SW480 (cell line): ENCODE results near the gene GNG5.
"Not testable (repeated sequence)": the region's sequence is repeated elsewhere in the genome, so short reads cannot be mapped to it uniquely, and the experiment has no call there.

Experiments used
- DNase-seq: peaks from one replicate; pipeline ENCODE4 v3.0.0-alpha.2; 2016; ENCODE audit warnings: low spot score

The GNG5 gene

DNA sequence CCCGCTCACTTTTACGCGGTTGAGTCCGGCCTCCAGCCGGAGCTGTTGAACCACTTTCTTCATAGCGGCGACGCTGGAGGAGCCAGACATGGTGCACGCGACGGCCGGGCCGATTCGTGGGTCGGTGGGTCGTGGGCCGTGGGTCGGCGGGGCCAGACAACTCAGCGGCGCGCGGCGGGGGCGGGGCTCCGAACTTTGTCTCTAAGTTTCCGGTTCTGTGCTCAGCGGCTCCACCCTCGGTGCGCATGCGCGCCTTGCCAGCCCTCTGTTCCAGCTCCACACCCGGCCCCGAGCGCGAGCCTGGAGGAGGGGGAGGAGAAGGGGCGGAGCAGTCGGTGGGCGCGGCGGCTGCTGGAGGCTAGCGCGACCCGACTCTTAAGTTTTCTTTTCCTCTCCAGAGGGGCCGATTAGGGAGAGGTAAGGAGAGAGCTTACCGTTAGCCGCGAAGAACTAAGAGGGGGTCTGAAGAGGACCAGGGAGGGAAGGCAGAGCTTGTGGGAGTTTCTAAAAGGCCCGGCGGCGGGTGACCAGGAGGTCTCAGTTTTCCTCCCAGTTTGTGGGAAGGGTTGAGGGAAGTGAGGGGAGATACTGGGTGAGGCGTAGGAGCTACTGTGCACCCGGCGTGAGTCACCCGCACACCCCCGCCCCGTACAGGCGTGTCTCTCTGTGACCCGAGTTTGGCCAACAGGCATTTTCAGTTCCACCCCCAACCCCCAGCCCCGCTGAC, at the start of gene GNG5, which contains the start of gene SPATA1:
TSS of gene GNG5 (minus strand) at position 580 of the 727 bp plus-strand sequence. CDS start at position 90, 490 bp downstream.
TSS of gene SPATA1 (plus strand) at position 385 of the 727 bp plus-strand sequence. CDS start 9,974 bp downstream, outside the sequence.
- DNase-seq = peak; percentile 91

DNA sequence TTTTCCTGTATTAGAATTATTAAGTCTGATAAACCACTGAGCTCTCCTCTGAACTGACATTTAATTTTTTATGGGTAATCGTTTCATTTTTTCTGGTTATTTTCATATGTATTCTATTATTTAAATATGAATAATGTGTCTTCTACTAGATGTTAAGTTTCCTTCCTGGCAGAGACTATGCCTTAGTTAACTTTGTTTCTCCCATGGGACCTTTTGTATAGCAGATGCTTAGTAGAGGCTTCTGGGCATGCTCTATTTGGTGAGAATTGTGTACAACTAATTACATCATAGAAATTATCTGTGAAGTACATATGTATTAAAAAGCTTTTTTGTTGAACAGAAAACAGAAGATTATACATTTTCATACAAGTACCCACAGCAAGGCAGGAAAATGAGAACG, 44.4 kb upstream of the GNG5 start:
- no peak for DNase-seq

- peak; percentile 22 for DNase-seq
Measured at GRCh38 chr1:84541679-84542078, 35.3 kb upstream of the GNG5 start.

DNA sequence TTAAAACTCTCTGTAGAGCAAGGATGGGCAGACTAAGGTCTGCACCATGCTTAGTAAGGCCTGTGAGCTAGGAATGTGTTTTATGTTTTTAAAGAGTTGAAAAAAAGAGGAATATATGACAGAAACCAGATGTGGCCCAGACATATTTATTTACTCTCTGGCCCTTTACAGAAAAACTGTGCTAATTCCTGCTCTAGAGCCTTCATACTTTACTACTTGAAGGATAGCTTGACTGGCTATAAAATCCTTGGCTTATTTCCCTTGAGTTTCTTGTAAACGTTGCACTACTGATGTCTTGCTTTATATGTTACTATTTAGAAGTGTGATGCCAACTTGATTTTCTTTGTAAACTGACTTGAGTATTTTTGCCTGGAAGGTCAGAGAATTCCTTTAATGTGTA, 34.4 kb upstream of the GNG5 start:
- no peak for DNase-seq

GRCh38 chr1:84539972-84540371, 33.6 kb upstream of the GNG5 start:
- peak; percentile 7 for DNase-seq

- no peak for DNase-seq
Measured at GRCh38 chr1:84538599-84538998, 32.2 kb upstream of the GNG5 start.

DNA sequence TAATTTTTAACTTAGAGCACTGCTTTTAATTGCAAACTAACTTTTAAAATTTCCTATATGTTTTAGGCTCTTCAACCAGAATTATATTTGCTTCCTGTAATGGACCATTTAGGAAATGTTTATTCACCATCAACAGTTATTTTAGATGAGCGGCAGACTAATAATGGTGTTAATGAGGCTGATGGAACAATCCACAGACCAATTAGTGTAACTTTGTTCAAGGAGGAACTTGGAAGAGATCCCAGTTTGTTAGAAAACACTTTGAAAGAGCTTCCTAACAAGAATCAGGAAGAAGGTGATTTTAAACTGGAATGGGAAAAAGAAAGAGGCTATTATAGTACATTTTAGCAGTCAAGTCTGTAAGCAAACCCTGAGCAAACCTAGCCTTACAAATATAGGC, 19.4 kb upstream of the GNG5 start:
- no peak for DNase-seq

GRCh38 chr1:84524590-84524989, 18.2 kb upstream of the GNG5 start:
- no peak for DNase-seq

DNA sequence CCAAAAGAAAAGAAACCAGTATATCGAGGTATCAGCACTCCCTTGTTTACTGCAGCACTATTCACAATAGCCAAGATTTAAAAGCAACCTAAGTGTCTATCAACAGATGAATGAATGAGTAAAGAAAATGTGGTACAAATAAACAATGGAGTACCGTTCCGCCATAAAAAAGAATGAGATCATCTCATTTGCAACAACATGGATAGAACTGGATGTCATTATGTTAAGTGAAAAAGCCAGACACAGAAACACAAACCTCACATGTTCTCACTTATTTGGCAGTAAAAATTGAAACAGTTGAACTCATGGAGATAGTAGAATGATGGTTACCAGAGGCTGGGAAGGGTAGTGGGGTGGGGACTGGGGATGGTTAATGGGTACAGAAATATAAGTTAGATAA, 4.3 kb upstream of the GNG5 start:
- no peak for DNase-seq

DNA sequence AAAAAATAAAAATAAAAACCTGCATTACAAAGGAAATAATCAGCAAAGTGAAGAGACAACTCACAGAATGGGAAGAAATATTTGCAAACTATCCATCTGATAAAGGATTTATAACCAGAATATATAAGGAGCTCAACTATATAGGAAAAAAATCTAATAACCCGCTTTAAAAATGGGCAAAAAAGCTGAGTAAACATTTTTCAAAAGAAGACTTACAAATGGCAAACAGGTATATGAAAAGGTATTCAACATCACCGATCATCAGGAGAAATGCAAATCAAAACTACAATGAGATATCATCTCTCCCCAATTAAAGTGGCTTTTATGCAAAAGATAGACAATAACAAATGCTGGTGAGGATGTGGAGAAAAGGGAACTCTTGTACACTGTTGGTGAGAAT, 3.8 kb upstream of the GNG5 start:
- DNase-seq = no peak

GRCh38 chr1:84509029-84509428, 2.6 kb upstream of the GNG5 start:
- DNase-seq = no peak

DNA sequence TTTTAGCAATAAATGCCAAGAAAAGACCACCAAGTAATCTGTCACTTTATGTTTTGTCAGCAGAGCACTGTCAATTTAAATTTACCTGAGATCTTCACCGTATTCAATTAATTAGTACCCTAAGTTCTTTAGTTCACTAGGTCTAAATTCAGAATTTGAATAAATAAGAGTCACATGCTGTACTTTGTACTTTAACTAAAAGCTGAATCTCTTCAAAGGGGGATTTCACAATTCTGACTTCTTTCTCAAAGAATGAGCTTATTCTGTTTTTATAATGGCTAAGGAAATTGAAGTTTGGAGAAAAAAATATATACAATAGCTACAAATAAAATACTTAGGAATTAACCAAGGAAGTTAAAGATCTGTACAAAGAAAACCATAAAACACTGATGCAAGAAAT, 2.1 kb upstream of the GNG5 start:
- DNase-seq = no peak

DNA sequence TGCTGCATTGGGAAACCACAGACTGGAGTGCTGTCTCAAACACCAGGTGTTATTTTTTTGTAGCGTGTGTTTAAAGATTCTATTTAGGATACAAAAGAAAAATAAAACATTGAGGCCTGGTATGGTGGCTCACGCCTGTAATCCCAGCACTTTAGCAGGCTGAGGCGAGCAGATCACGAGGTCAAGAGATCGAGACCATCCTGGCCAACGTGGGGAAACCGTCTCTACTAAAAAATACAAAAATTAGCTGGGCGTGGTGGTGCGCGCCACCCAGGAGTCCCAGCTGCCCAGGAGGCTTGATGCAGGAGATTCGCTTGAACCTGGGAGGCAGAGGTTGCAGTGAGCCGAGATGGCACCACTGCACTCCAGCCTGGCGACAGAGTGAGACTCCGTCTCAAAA, 1.5 kb upstream of the GNG5 start:
- DNase-seq = not testable (repeated sequence)

- DNase-seq = no peak
Measured at GRCh38 chr1:84506729-84507453, 510 bp upstream of the GNG5 start.

GRCh38 chr1:84505493-84506001, 834 bp downstream of the GNG5 start:
- peak; percentile 59 for DNase-seq

DNA sequence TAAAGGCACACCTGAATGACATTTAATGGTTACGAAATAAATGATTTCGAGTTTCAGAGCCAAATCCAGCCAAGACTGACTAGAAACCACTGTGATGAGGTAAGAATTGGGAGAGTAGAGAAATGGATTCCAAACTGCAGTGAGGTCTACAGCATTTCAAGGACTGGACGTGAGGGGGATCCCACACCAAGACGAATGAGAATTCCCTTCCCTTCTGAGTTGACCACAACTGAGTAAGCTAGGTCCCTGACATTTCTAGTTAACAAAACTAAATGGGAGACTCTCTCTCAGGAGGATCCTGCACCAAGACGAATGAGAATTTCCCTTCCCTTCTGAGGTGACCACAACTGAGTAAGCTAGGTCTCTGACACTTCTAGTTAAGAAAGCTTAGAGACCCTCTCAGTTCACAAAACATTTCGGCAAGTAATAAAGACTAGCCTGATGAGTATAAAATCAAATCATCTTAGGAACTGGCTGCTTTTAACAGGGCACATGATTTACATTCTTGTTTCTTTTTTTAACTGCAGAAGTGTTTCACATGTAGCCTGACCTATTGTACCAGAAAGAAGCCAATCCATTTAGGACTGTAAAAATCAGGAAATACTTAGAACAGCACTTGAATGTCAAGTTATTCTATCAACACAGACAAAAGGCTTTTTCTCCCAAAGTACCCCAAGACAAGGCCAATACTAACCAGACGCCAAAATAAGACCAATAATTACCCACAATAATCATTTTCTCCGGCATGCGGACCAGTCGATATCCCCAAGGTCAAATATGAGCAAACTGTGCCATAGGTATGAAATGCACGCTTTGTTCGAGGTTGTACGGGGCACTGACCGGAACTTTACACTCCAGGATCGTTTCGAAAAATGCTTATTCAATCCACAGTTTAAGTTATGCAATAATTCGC, 1.5 kb downstream of the GNG5 start:
- DNase-seq = no peak

DNA sequence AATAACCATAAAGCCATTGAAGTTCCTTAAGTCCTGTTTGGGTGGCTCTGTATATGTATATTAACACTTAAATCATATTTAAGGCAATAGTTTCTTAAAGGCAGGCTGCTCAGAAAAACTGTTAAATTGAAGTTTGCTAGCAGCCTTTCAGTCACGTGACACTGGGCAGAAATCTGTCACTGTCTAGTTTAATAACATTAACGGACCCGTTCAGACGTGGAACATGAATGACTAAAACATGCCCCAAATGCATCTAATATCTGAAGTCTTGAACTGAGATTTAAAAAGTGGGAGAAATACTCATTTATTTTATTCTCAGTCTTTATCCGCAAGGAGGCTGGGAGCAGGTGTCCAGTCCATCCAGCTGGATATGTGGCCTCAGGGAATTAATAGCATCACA, 3.5 kb downstream of the GNG5 start:
- DNase-seq = no peak

GRCh38 chr1:84497631-84498275, 8.6 kb downstream of the GNG5 start:
- no peak for DNase-seq

- DNase-seq = no peak
Measured at GRCh38 chr1:84496498-84496897, 9.9 kb downstream of the GNG5 start.

- no peak for DNase-seq
Measured at GRCh38 chr1:84493747-84494146, 12.6 kb downstream of the GNG5 start.

GRCh38 chr1:84492726-84493125, 13.7 kb downstream of the GNG5 start:
- no peak for DNase-seq

DNA sequence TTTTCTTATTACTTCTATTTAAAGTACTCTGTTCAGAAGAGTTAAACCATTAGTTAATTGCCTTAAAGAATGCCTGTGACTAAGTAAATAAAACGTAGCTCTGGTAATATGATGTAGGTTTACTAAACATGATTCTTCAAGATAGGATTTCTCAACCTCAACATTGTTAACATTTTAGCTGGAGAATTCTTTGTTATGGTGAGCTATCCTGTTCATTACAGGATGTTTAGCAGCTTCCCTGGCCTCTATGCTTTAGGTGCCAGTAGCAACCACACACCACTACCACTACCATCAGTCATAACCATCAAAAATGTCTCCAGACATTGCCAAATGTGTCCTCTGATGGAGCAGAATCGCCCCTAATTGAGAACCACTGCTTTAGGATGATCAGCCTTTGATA, 16.6 kb downstream of the GNG5 start:
- DNase-seq = no peak
